ENCODE measurements around the gene EMILIN3.

The EMILIN3 gene

GRCh38 chr20:41365777-41366545, 657 bp downstream of the EMILIN3 start:
- peaks cover 0 to 19% (median 14%) of the 10 kb centered on the region in 4 donors for H3K4me1 ChIP-seq
- peaks cover 0 to 66% of the 10 kb centered on the region in 2 donors for H3K27me3 ChIP-seq
- TF ChIP-seq CTCF (IDR thresholded peaks at IDR 0.05): no peak
- H3K36me3 ChIP-seq: no peaks in the 10 kb centered on the region
- peak overlapping the region; percentile 23 to 44 for H3K4me3 ChIP-seq
- peaks cover 0 to under 1% (median 0%) of the 10 kb centered on the region in 3 donors for H3K9me3 ChIP-seq
- intact Hi-C loops (cut with DNase I; ENCODE audit: low total_unique reads): no loop called here
- H3K27ac ChIP-seq: no peak overlapping the region
- DNase-seq: no peak

GRCh38 chr20:41364967-41365765, 1.5 kb downstream of the EMILIN3 start:
- no peaks in the 10 kb centered on the region for H3K36me3 ChIP-seq
- H3K27ac ChIP-seq: no peak overlapping the region
- peak overlapping the region in 1 of 2 donors; percentile 44 for H3K4me3 ChIP-seq
- peaks cover 0 to 19% (median 14%) of the 10 kb centered on the region in 4 donors for H3K4me1 ChIP-seq
- H3K27me3 ChIP-seq: peaks cover 0 to 66% of the 10 kb centered on the region in 2 donors
- no peak for DNase-seq
- no peak for TF ChIP-seq CTCF (IDR thresholded peaks at IDR 0.05)
- intact Hi-C loops (cut with DNase I; ENCODE audit: low total_unique reads): no loop called here
- H3K9me3 ChIP-seq: no peaks in the 10 kb centered on the region

GRCh38 chr20:41364236-41364855, 2.3 kb downstream of the EMILIN3 start:
- Histone ChIP-seq H3K36me3 (no peaks in the 10 kb centered on the region), H3K27me3 (peaks cover 0 to 64% of the 10 kb centered on the region in 2 donors), H3K4me1 (peaks cover 0 to 19% (median 14%) of the 10 kb centered on the region in 4 donors), H3K9me3 (no peaks in the 10 kb centered on the region), H3K4me3 (no peak overlapping the region), H3K27ac (no peak overlapping the region)
- no peak for DNase-seq
- TF ChIP-seq CTCF (IDR thresholded peaks at IDR 0.05): no peak
- intact Hi-C loops (cut with DNase I; ENCODE audit: low total_unique reads): no loop called here

- peaks cover 0 to 3% (median 2%) of the 10 kb centered on the region in 3 donors for H3K36me3 ChIP-seq
- TF ChIP-seq CTCF (IDR thresholded peaks at IDR 0.05): no peak
- H3K27me3 ChIP-seq: peaks cover 0 to 57% of the 10 kb centered on the region in 2 donors
- H3K4me1 ChIP-seq: peaks cover 0 to 19% (median 14%) of the 10 kb centered on the region in 4 donors
- no peak overlapping the region for H3K27ac ChIP-seq
- H3K9me3 ChIP-seq: no peaks in the 10 kb centered on the region
- H3K4me3 ChIP-seq: no peak overlapping the region
- intact Hi-C loops (cut with DNase I; ENCODE audit: low total_unique reads): no loop called here
- no peak for DNase-seq
Observed at GRCh38 chr20:41363601-41364000, 3.0 kb downstream of the EMILIN3 start.

GRCh38 chr20:41362748-41363140, 3.9 kb downstream of the EMILIN3 start:
- H3K4me3 ChIP-seq: no peak overlapping the region
- peaks cover 0 to 53% of the 10 kb centered on the region in 2 donors for H3K27me3 ChIP-seq
- intact Hi-C loops (cut with DNase I; ENCODE audit: low total_unique reads): no loop called here
- no peaks in the 10 kb centered on the region for H3K9me3 ChIP-seq
- H3K36me3 ChIP-seq: peaks cover 5 to 11% (median 11%) of the 10 kb centered on the region in 3 donors
- H3K4me1 ChIP-seq: peaks cover 0 to 19% (median 14%) of the 10 kb centered on the region in 4 donors
- DNase-seq: no peak
- TF ChIP-seq CTCF (IDR thresholded peaks at IDR 0.05): no peak
- H3K27ac ChIP-seq: no peak overlapping the region

Data from tibial artery (tissue), 4 donors.